Natural killer cell (primary cell): ENCODE measurements around the gene IL1RN. TPM values are rescaled to one million over a fixed set of nuclear protein-coding genes. Genes with fewer than 3 reads are reported as not detected.
A peak's percentile ranks its signal among the peaks of the same experiment; 100 is the strongest.

Source experiments
- ATAC-seq, 3 donors: fragments of 150-1000 bp in 2 of 3; fragments of 200-7000 bp in 1 of 3; cut with Tn5 transposase; 1 replicate in 1 of 3; 2 replicates in 2 of 3; pipeline ENCODE4 v1.10.0; 2021; ENCODE audit warnings: mild to moderate bottlenecking in 2 of 3, moderate library complexity in 2 of 3
- DNase-seq, 2 donors: peaks; one replicate each; pipeline versions ENCODE4 v3.0.0 to v3.0.0-alpha.2; 2013 to 2021; ENCODE audit warnings: mixed read lengths in 1 of 2
- H3K27ac ChIP-seq: one replicate; pipeline ENCODE4 v1.5.1; 2013; ENCODE audit warnings: mild to moderate bottlenecking, low read length
- H3K27me3 ChIP-seq: one replicate; pipeline ENCODE4 v1.6.1; 2013; ENCODE audit warnings: low read length; ENCODE audit not compliant: control insufficient read depth, insufficient read depth
- H3K36me3 ChIP-seq: one replicate; pipeline ENCODE4 v1.6.1; 2013; ENCODE audit warnings: low read length; ENCODE audit not compliant: control insufficient read depth, insufficient read depth
- H3K4me1 ChIP-seq: one replicate; pipeline ENCODE4 v1.6.1; 2013; ENCODE audit warnings: low read length; ENCODE audit not compliant: control insufficient read depth, insufficient read depth
- H3K4me3 ChIP-seq: one replicate; pipeline ENCODE4 v1.5.1; 2013; ENCODE audit warnings: low read length
- H3K9me3 ChIP-seq: one replicate; pipeline ENCODE4 v1.6.1; 2013; ENCODE audit warnings: low read length; ENCODE audit not compliant: control insufficient read depth, insufficient read depth
- H3K27ac Mint-ChIP-seq, 2 donors: one replicate each; pipeline ENCODE4 v1.8.0; 2022; ENCODE audit warnings: mild to moderate bottlenecking in 2 of 2, mixed read lengths in 2 of 2, moderate library complexity in 1 of 2
- H3K27me3 Mint-ChIP-seq, 2 donors: one replicate each; pipeline ENCODE4 v1.8.0; 2022; ENCODE audit warnings: low read depth in 2 of 2, mixed read lengths in 2 of 2
- H3K36me3 Mint-ChIP-seq: one replicate; pipeline ENCODE4 v1.8.0; 2022; ENCODE audit warnings: mixed read lengths
- H3K4me1 Mint-ChIP-seq, 2 donors: one replicate each; pipeline ENCODE4 v1.8.0; 2022; ENCODE audit warnings: mixed read lengths in 2 of 2
- H3K4me3 Mint-ChIP-seq: one replicate; pipeline ENCODE4 v1.8.0; 2022; ENCODE audit warnings: mild to moderate bottlenecking, moderate library complexity, mixed read lengths
- H3K9me3 Mint-ChIP-seq, 2 donors: one replicate each; pipeline ENCODE4 v1.8.0; 2022; ENCODE audit warnings: mixed read lengths in 2 of 2
- WGBS: methylation state at CpG from one replicate; pipeline ENCODE4 v1.1.7; 2013; ENCODE audit warnings: missing lambda C conversion rate; ENCODE audit not compliant: insufficient coverage; 5-methylcytosine and 5-hydroxymethylcytosine counted together
- intact Hi-C: fragments of 100-400 bp; cut with micrococcal nuclease; formaldehyde crosslinking; loops from one replicate; pipeline ENCODE4 v1.14.2; 2022
- total RNA-seq, 4 donors: library from RNA; stranded (reverse); fragments of 120-200 nt in 1 of 4; gene quantifications; one replicate each; pipeline versions ENCODE4 v1.2.3 to v1.2.4, GENCODE V29; 2013 to 2022
- TF ChIP-seq, protein P1 (sequence below): fragments of 200-600 bp; IDR thresholded peaks from one replicate; pipeline ENCODE4 v1.8.0; 2022; ENCODE audit warnings: antibody characterized with exemption

The IL1RN gene
- 10 to 100 TPM in 1 of 3 donors, under 1 TPM in 2; 0.52 to 36.6 (median 0.91) TPM for total RNA-seq
- total RNA-seq (2013), result 1.3 TPM

GRCh38 chr2:113126845-113127645, at the start of gene IL1RN:
Gene IL1RN (plus strand): TSS chr2:113127598. CDS start chr2:113127625, 27 bp downstream.
- TF ChIP-seq, protein P1, sequence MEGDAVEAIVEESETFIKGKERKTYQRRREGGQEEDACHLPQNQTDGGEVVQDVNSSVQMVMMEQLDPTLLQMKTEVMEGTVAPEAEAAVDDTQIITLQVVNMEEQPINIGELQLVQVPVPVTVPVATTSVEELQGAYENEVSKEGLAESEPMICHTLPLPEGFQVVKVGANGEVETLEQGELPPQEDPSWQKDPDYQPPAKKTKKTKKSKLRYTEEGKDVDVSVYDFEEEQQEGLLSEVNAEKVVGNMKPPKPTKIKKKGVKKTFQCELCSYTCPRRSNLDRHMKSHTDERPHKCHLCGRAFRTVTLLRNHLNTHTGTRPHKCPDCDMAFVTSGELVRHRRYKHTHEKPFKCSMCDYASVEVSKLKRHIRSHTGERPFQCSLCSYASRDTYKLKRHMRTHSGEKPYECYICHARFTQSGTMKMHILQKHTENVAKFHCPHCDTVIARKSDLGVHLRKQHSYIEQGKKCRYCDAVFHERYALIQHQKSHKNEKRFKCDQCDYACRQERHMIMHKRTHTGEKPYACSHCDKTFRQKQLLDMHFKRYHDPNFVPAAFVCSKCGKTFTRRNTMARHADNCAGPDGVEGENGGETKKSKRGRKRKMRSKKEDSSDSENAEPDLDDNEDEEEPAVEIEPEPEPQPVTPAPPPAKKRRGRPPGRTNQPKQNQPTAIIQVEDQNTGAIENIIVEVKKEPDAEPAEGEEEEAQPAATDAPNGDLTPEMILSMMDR, result no peak
- WGBS, result 81% methylated on average over 16 of the region's 16 CpGs
- peaks cover 22 to 24% of the 10 kb centered on the region in 2 donors for H3K4me1 Mint-ChIP-seq
- H3K4me3 ChIP-seq, result peak within 1 kb of the TSS; percentile 10
- peak within 1 kb of the TSS in 1 of 2 donors; percentile 72 for H3K27ac Mint-ChIP-seq
- peaks cover 4 to 10% of the 10 kb centered on the region in 2 donors for H3K27me3 Mint-ChIP-seq
- H3K4me1 ChIP-seq, result peaks cover 24% of the 10 kb centered on the region
- H3K9me3 ChIP-seq, result no peaks in the 10 kb centered on the region
- intact Hi-C loops, result no loop called here
- H3K27me3 ChIP-seq, result no peaks in the 10 kb centered on the region
- H3K9me3 Mint-ChIP-seq, result no peaks in the 10 kb centered on the region
- H3K36me3 ChIP-seq, result no peaks in the 10 kb centered on the region
- ATAC-seq, result peak; percentile 79 to 87 (median 83)
- peak within 1 kb of the TSS; percentile 9 for H3K4me3 Mint-ChIP-seq
- H3K36me3 Mint-ChIP-seq, result no peaks in the 10 kb centered on the region
- no peak within 1 kb of the TSS for H3K27ac ChIP-seq
- DNase-seq, result peak in 1 of 2 donors; percentile 30

DNA sequence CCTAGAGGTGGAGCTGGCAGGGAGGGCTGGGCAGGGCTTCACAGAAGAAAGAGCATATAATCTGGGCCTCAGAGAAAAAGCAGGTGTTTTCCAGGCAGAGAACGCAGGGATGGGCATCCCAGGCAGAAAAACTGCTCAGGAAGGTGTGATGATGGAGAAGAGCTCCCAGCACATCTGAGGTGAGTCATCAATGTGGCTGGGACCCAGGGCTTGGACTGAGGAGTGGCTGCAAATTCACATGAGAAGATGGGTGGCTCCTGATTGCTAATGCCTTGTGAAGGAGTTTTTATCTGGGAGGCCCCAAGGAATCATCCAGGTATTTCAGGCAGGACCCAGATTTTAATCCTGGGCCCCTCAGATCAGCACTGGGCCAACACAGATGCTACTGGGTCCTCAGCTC, 49.5 kb upstream of the IL1RN start:
- no peaks in the 10 kb centered on the region for H3K36me3 ChIP-seq
- Mint-ChIP-seq H3K4me3 (no peak overlapping the region), H3K4me1 (peaks cover 6 to 7% of the 10 kb centered on the region in 2 donors), H3K27ac (no peak overlapping the region), H3K9me3 (no peaks in the 10 kb centered on the region), H3K27me3 (peaks cover 0 to 4% of the 10 kb centered on the region in 2 donors), H3K36me3 (no peaks in the 10 kb centered on the region)
- peaks cover 11% of the 10 kb centered on the region for H3K4me1 ChIP-seq
- H3K4me3 ChIP-seq, result no peak overlapping the region
- DNase-seq (no peak), ATAC-seq (no peak)
- no peak overlapping the region for H3K27ac ChIP-seq
- H3K27me3 ChIP-seq, result no peaks in the 10 kb centered on the region
- intact Hi-C loops, result no loop called here
- WGBS, result 65% methylated on average over 1 of the region's 1 CpG
- TF ChIP-seq, protein P1, result no peak
- H3K9me3 ChIP-seq, result no peaks in the 10 kb centered on the region

DNA sequence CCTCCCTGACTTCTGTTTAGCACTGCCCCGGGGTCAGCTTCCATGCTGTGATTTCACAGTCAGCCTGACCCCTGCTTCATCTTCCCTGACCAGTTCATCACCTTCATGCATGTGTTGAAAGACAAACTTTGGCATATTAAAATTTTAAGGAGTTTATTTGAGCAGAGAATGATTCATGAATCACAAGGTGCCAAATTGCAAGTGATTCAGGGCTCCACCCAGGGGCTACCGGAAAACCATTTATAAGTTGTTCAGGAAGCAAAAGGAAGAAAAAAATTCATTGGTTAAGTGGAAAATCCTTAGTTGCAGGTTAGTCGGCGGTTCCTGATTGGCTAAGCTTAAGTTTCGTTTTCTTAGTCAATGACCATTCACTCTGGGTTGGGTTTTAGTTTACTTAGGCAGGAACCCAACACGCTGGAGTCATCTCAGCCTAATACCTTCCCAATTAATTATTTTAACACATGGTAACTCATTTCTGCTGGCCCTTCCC, 49.0 kb upstream of the IL1RN start:
- Histone ChIP-seq H3K27me3 (no peaks in the 10 kb centered on the region), H3K9me3 (no peaks in the 10 kb centered on the region), H3K27ac (no peak overlapping the region), H3K36me3 (no peaks in the 10 kb centered on the region), H3K4me1 (peaks cover 11% of the 10 kb centered on the region), H3K4me3 (no peak overlapping the region)
- H3K27ac Mint-ChIP-seq, result no peak overlapping the region
- H3K9me3 Mint-ChIP-seq, result no peaks in the 10 kb centered on the region
- TF ChIP-seq, protein P1, result no peak
- DNase-seq (no peak), ATAC-seq (no peak)
- intact Hi-C loops, result no loop called here
- 87% methylated on average over 6 of the region's 6 CpGs for WGBS
- no peaks in the 10 kb centered on the region for H3K36me3 Mint-ChIP-seq
- H3K4me3 Mint-ChIP-seq, result no peak overlapping the region
- peaks cover 0 to 4% of the 10 kb centered on the region in 2 donors for H3K27me3 Mint-ChIP-seq
- H3K4me1 Mint-ChIP-seq, result peaks cover 6 to 7% of the 10 kb centered on the region in 2 donors
